Heart right ventricle (tissue), 16 donors: ENCODE measurements around the gene CDCA7L. TPM values are rescaled to one million over a fixed set of nuclear protein-coding genes. Genes with fewer than 3 reads are reported as not detected.

Source experiments
- ATAC-seq, 8 donors: fragments of 200-7000 bp; cut with Tn5 transposase; one replicate each; pipeline ENCODE4 v1.9.1; 2020; ENCODE audit warnings: mild to moderate bottlenecking in 8 of 8, moderate library complexity in 8 of 8, moderate number of reproducible peaks in 1 of 8
- DNase-seq, 2 donors: peaks; one replicate each; pipeline ENCODE4 v3.0.0-alpha.2; 2020
- H3K27ac ChIP-seq, 10 donors: fragments of 200-600 bp; sonication (generic) in 2 of 10; one replicate each; pipeline versions ENCODE4 v1.5.0 to v1.8.0; 2020 to 2022; ENCODE audit warnings: mild to moderate bottlenecking in 3 of 10
- H3K27me3 ChIP-seq, 7 donors: fragments of 200-600 bp; one replicate each; pipeline ENCODE4 v1.8.0; 2021 to 2022; ENCODE audit warnings: mild to moderate bottlenecking in 2 of 7
- H3K36me3 ChIP-seq, 9 donors: fragments of 200-600 bp; sonication (generic) in 1 of 9; one replicate each; pipeline versions ENCODE4 v1.5.0 to v1.8.0; 2020 to 2022; ENCODE audit warnings: mild to moderate bottlenecking in 2 of 9
- H3K4me1 ChIP-seq, 9 donors: fragments of 200-600 bp; sonication (generic) in 1 of 9; one replicate each; pipeline versions ENCODE4 v1.5.0 to v1.8.0; 2020 to 2022; ENCODE audit warnings: mild to moderate bottlenecking in 4 of 9
- H3K4me3 ChIP-seq, 10 donors: fragments of 200-600 bp; sonication (generic) in 2 of 10; one replicate each; pipeline versions ENCODE4 v1.5.0 to v1.8.0; 2020 to 2022; ENCODE audit warnings: mild to moderate bottlenecking in 7 of 10, moderate library complexity in 2 of 10
- H3K9me3 ChIP-seq, 11 donors: fragments of 200-600 bp in 10 of 11; sonication (generic) in 2 of 11; one replicate each; pipeline versions ENCODE4 v1.5.0 to v1.8.0; 2013 to 2022; ENCODE audit warnings: mild to moderate bottlenecking in 2 of 11, control low read depth in 1 of 11, moderate library complexity in 1 of 11
- CTCF ChIP-seq, 9 donors: fragments of 200-600 bp; sonication (generic) in 2 of 9; IDR thresholded peaks; one replicate each; pipeline versions ENCODE4 v1.5.0 to v1.8.0; 2021 to 2022; ENCODE audit warnings: antibody characterized with exemption in 9 of 9, mild to moderate bottlenecking in 5 of 9, moderate library complexity in 1 of 9
- WGBS, 2 donors: extraction: QIAGEN DNeasy Blood & Tissue Kit; methylation state at CpG; one replicate each; pipeline ENCODE4 v1.1.7; 2013; ENCODE audit warnings: inconsistent platforms in 1 of 2; 5-methylcytosine and 5-hydroxymethylcytosine counted together
- intact Hi-C, 10 donors: fragments of 100-400 bp; cut with DNase I; formaldehyde crosslinking; loops; one replicate each; pipeline versions ENCODE4 v1.11.1 to v1.14.2; 2022
- polyA plus RNA-seq, 2 donors: library from polyadenylated mRNA; stranded (reverse); fragments of 200-250 nt; gene quantifications; one replicate each; pipeline ENCODE4 v1.2.3, GENCODE V29; 2013
- total RNA-seq, 10 donors: library from RNA; stranded (reverse); fragmentation: NEBNext Ultra II Directional in 3 of 10; extraction: Animal tissue kit (Norgen Biotek cat#: 25700) in 3 of 10; gene quantifications; one replicate each; pipeline versions ENCODE4 v1.2.1 to v1.2.4, GENCODE V29; 2021 to 2023
- donor health status: Arrhythmogenic right ventricular cardiomyopathy.
- donor health status: ischemic (EF 13 %, LVEDD 7.1; RV severe dilation, severe dysfunction).
- donor health status: healthy with polysubstance abuse.
- donor health status: DM: no; HTN: yes; CAD: no.
- donor health status: DM: no; HTN: no; CAD: no.
- donor health status: ischemic (EF 25% LVEDD 6.9; RV normal size, moderate dysfunction).
- donor health status: ischemic (EF 25% LVEDD 5.7; RV mildly dilated, moderate dysfunction).
- donor health status: healthy.
- donor health status: DM: yes; HTN: yes; CAD: no.
- donor health status: Ischemic cardiomyopathy.
- donor health status: ischemic (EF 35%, LVEDD 5.7; RV mildly dilated, moderate dysfunction).
- donor health status: nonischemic (EF 11% LVEDD 7.7; RV severe dilation, severe dysfunction).
- donor health status: DM: yes; HTN: yes; CAD: no.
- donor health status: PGD.
- donor health status: ischemic (EF 29% LVEDD 5.4; RV normal size, mild dysfunction).
- donor health status: nonischemic (EF 23%, LVEDD 6.1; RV moderate dilation, normal function).

Gene CDCA7L
- total and polyA plus RNA-seq, 12 donors = 10.6 to 59.1 (median 42.8) TPM

GRCh38 chr7:21908746-21909145, 37.0 kb downstream of the CDCA7L start:
- no peak for ATAC-seq
- intact Hi-C loops = loop anchor here in 2 of 10 donors (5.0 to 10.0 kb wide), 2 partner anchors 34 to 96 kb away; no protein-coding TSS in a partner anchor
- Histone ChIP-seq H3K9me3 (no peaks in the 10 kb centered on the region), H3K36me3 (peaks cover 0 to 41% (median 23%) of the 10 kb centered on the region in 9 donors), H3K4me3 (no peak overlapping the region), H3K4me1 (peaks cover 2 to 56% (median 17%) of the 10 kb centered on the region in 9 donors), H3K27me3 (no peaks in the 10 kb centered on the region), H3K27ac (peak overlapping the region in 8 of 10 donors; percentile 17 to 79 (median 57))
- no peak for DNase-seq
- TF ChIP-seq CTCF (IDR thresholded peaks at IDR 0.05) = no peak
- WGBS, 2 donors = 67 to 69% methylated on average over 5 of the region's 5 CpGs

GRCh38 chr7:21903020-21903786, 42.5 kb downstream of the CDCA7L start:
- WGBS, 2 donors = 75 to 77% methylated on average over 14 of the region's 14 CpGs
- Histone ChIP-seq H3K36me3 (peaks cover 0 to 81% (median 30%) of the 10 kb centered on the region in 9 donors), H3K27me3 (no peaks in the 10 kb centered on the region), H3K4me3 (no peak overlapping the region), H3K4me1 (peaks cover 0 to 11% (median 2%) of the 10 kb centered on the region in 9 donors), H3K27ac (no peak overlapping the region), H3K9me3 (no peaks in the 10 kb centered on the region)
- TF ChIP-seq CTCF (IDR thresholded peaks at IDR 0.05) = no peak
- DNase-seq = no peak
- intact Hi-C loops = loop anchor here in 1 of 10 donors (10.0 kb wide), 1 partner anchor 102 kb away; no protein-coding TSS in a partner anchor
- peak in 1 of 8 donors; percentile 56 for ATAC-seq

GRCh38 chr7:21902240-21902639, 43.5 kb downstream of the CDCA7L start:
- H3K4me1 ChIP-seq = peaks cover 0 to 12% (median 2%) of the 10 kb centered on the region in 9 donors
- no peak for TF ChIP-seq CTCF (IDR thresholded peaks at IDR 0.05)
- no peaks in the 10 kb centered on the region for H3K27me3 ChIP-seq
- peaks cover 0 to 76% (median 30%) of the 10 kb centered on the region in 9 donors for H3K36me3 ChIP-seq
- WGBS, 2 donors = 70 to 78% methylated on average over 5 of the region's 5 CpGs
- ATAC-seq (no peak), DNase-seq (no peak)
- H3K9me3 ChIP-seq = no peaks in the 10 kb centered on the region
- no peak overlapping the region for H3K4me3 ChIP-seq
- no peak overlapping the region for H3K27ac ChIP-seq
- intact Hi-C loops = loop anchor here in 1 of 10 donors (10.0 kb wide), 1 partner anchor 103 kb away; no protein-coding TSS in a partner anchor

- Histone ChIP-seq H3K4me1 (peaks cover 0 to 17% (median 2%) of the 10 kb centered on the region in 9 donors), H3K36me3 (peaks cover 0 to 40% (median 7%) of the 10 kb centered on the region in 9 donors), H3K27me3 (no peaks in the 10 kb centered on the region), H3K27ac (peak overlapping the region in 4 of 10 donors; percentile 10 to 81 (median 17)), H3K9me3 (no peaks in the 10 kb centered on the region), H3K4me3 (peak overlapping the region in 1 of 10 donors; percentile 30)
- WGBS, 2 donors = 71 to 78% methylated on average over 17 of the region's 17 CpGs
- TF ChIP-seq CTCF (IDR thresholded peaks at IDR 0.05) = no peak
- ATAC-seq = peak in 7 of 8 donors; percentile 35 to 78 (median 53)
- DNase-seq = no peak
- intact Hi-C loops = no loop called here
Observed at GRCh38 chr7:21898265-21898930, 47.3 kb downstream of the CDCA7L start.
